ENCODE data around the gene CD1D. TPM values are rescaled to one million over a fixed set of nuclear protein-coding genes. Genes with fewer than 3 reads are reported as not detected.

CD1D gene
- total RNA-seq, 1 experiment from 2014 or later = 0.19 TPM

GRCh38 chr1:158155673-158156072 is 25.0 kb upstream of the CD1D start:
- H3K27me3 Mint-ChIP-seq (ENCODE audit: insufficient read depth, unreplicated experiment) = peaks cover 9% of the 10 kb centered on the region
- CTCF ChIA-PET = interaction anchor here (0.6 to 1.6 kb wide), 14 partner anchors 10 to 916 kb away, joined by 3 to 7 read pairs (median 3); partner anchors contain the start of gene CD1D

GRCh38 chr1:158159597-158159996 is 21.1 kb upstream of the CD1D start:
- POLR2A ChIA-PET = interaction anchor here (1.0 kb wide), 1 partner anchor 850 kb away, joined by 3 read pairs; the partner anchor contains the start of gene IFI16
- no peak overlapping the region for H3K27ac Mint-ChIP-seq (ENCODE audit: low read depth, unreplicated experiment)
- TF ChIP-seq CTCF (IDR thresholded peaks at IDR 0.05; ENCODE audit: unreplicated experiment) = no peak

More at GRCh38 chr1:158155673-158156072, 25.0 kb upstream of the CD1D start:
- no peak overlapping the region for H3K4me3 Mint-ChIP-seq (ENCODE audit: unreplicated experiment)
- POLR2A ChIA-PET = interaction anchor here (1.0 kb wide), 1 partner anchor 10 kb away, joined by 3 read pairs; no protein-coding TSS in a partner anchor
- no peak for TF ChIP-seq CTCF (IDR thresholded peaks at IDR 0.05; ENCODE audit: unreplicated experiment)
- no peak overlapping the region for H3K27ac Mint-ChIP-seq (ENCODE audit: low read depth, unreplicated experiment)
- peaks cover 30% of the 10 kb centered on the region for H3K4me1 Mint-ChIP-seq (ENCODE audit: insufficient read depth, unreplicated experiment)
- peak; percentile 55 for DNase-seq (ENCODE audit: unreplicated experiment)
- no peaks in the 10 kb centered on the region for H3K36me3 Mint-ChIP-seq (ENCODE audit: insufficient read depth, unreplicated experiment)
- intact Hi-C loops (cut with micrococcal nuclease) = no loop called here
- H3K9me3 Mint-ChIP-seq (ENCODE audit: unreplicated experiment) = no peaks in the 10 kb centered on the region
- no TSS peak for BruUV-seq (replicated peaks)

GRCh38 chr1:158161446-158161845 is 19.2 kb upstream of the CD1D start:
- TF ChIP-seq CTCF (IDR thresholded peaks at IDR 0.05; ENCODE audit: unreplicated experiment) = no peak
- POLR2A ChIA-PET = interaction anchor here (0.7 kb wide), 1 partner anchor 253 kb away, joined by 3 read pairs; no protein-coding TSS in a partner anchor
- peaks cover 7% of the 10 kb centered on the region for H3K9me3 Mint-ChIP-seq (ENCODE audit: unreplicated experiment)
- CTCF ChIA-PET = interaction anchor here (0.6 to 3.5 kb wide), 8 partner anchors 14 to 1456 kb away, joined by 3 to 19 read pairs (median 4); no protein-coding TSS in a partner anchor
- H3K27ac Mint-ChIP-seq (ENCODE audit: low read depth, unreplicated experiment) = no peak overlapping the region
- intact Hi-C loops (cut with micrococcal nuclease) = no loop called here
- no TSS peak for BruUV-seq (replicated peaks)
- no peaks in the 10 kb centered on the region for H3K4me1 Mint-ChIP-seq (ENCODE audit: insufficient read depth, unreplicated experiment)
- peaks cover 66% of the 10 kb centered on the region for H3K27me3 Mint-ChIP-seq (ENCODE audit: insufficient read depth, unreplicated experiment)
- no peak overlapping the region for H3K4me3 Mint-ChIP-seq (ENCODE audit: unreplicated experiment)
- DNase-seq (ENCODE audit: unreplicated experiment) = no peak
- no peaks in the 10 kb centered on the region for H3K36me3 Mint-ChIP-seq (ENCODE audit: insufficient read depth, unreplicated experiment)

More at GRCh38 chr1:158159597-158159996, 21.1 kb upstream of the CD1D start:
- H3K9me3 Mint-ChIP-seq (ENCODE audit: unreplicated experiment) = peaks cover 7% of the 10 kb centered on the region
- H3K36me3 Mint-ChIP-seq (ENCODE audit: insufficient read depth, unreplicated experiment) = no peaks in the 10 kb centered on the region
- BruUV-seq (replicated peaks) = no TSS peak
- H3K27me3 Mint-ChIP-seq (ENCODE audit: insufficient read depth, unreplicated experiment) = peaks cover 48% of the 10 kb centered on the region
- CTCF ChIA-PET = interaction anchor here (0.6 to 1.6 kb wide), 7 partner anchors 38 to 858 kb away, joined by 3 to 8 read pairs (median 3); no protein-coding TSS in a partner anchor
- intact Hi-C loops (cut with micrococcal nuclease) = no loop called here
- no peak for DNase-seq (ENCODE audit: unreplicated experiment)
- H3K4me1 Mint-ChIP-seq (ENCODE audit: insufficient read depth, unreplicated experiment) = peaks cover 7% of the 10 kb centered on the region
- no peak overlapping the region for H3K4me3 Mint-ChIP-seq (ENCODE audit: unreplicated experiment)

- H3K36me3 Mint-ChIP-seq (ENCODE audit: insufficient read depth, unreplicated experiment) = no peaks in the 10 kb centered on the region
- peaks cover 69% of the 10 kb centered on the region for H3K27me3 Mint-ChIP-seq (ENCODE audit: insufficient read depth, unreplicated experiment)
- H3K27ac Mint-ChIP-seq (ENCODE audit: low read depth, unreplicated experiment) = no peak overlapping the region
- H3K4me3 Mint-ChIP-seq (ENCODE audit: unreplicated experiment) = no peak overlapping the region
- no TSS peak for BruUV-seq (replicated peaks)
- H3K4me1 Mint-ChIP-seq (ENCODE audit: insufficient read depth, unreplicated experiment) = no peaks in the 10 kb centered on the region
- ChIA-PET POLR2A (interaction anchor here (1.4 kb wide), 1 partner anchor 13 kb away, joined by 5 read pairs; no protein-coding TSS in a partner anchor), CTCF (interaction anchor here (0.6 to 3.5 kb wide), 11 partner anchors 16 to 834 kb away, joined by 3 to 19 read pairs (median 4); no protein-coding TSS in a partner anchor)
- H3K9me3 Mint-ChIP-seq (ENCODE audit: unreplicated experiment) = peaks cover 7% of the 10 kb centered on the region
- DNase-seq (ENCODE audit: unreplicated experiment) = no peak
- TF ChIP-seq CTCF (IDR thresholded peaks at IDR 0.05; ENCODE audit: unreplicated experiment) = no peak
- intact Hi-C loops (cut with micrococcal nuclease) = no loop called here
These were observed 17.4 kb upstream of the CD1D start for GRCh38 chr1:158163000-158163947.
